GM12892 (cell line): ENCODE measurements around the gene HPS1.

Experiments
- POLR2A ChIP-seq: IDR thresholded peaks from 2 replicates; pipeline ENCODE4 v1.6.1; 2011; ENCODE audit warnings: low read depth, low read length, control low read depth
- TAF1 ChIP-seq: IDR thresholded peaks from 2 replicates; pipeline ENCODE4 v1.6.1; 2011; ENCODE audit warnings: low read depth, mild to moderate bottlenecking, control low read depth, low read length, borderline replicate concordance

DNA sequence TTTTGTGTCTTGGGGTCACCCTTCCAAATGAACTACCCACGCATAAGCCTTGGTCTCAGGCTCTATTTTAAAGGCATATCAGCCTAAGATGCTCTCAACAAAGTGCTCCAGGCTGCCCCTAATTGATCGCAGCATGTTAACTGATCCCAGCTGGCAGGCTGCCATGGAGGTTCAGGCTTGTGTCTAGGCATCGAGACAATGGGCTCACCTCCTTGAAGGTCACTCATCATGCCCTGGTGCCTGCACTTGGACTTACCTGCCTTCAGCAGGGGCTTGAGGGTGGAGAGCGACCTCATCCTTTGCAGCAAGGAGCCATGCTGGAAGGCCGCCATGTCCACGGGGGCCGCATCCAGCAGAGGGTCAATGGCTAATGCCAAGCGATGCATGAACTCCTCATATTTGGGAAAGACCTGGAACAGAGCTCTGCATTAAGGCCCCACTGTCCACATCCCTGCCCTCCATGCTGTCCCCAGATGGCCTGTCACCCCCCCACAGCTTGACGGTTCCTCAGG, 49.6 kb downstream of the HPS1 start:
- TF ChIP-seq POLR2A (no peak), TAF1 (no peak)
